A549 (cell line): ENCODE measurements around the gene STX16. TPM values are rescaled to one million over a fixed set of nuclear protein-coding genes. Genes with fewer than 3 reads are reported as not detected.

Source experiments
- ATAC-seq, 2 experiments: fragments of 200-7000 bp in 1 of 2; fragments of >200 bp in 1 of 2; cut with Nextera tagmentation in 1 of 2; cut with Tn5 transposase in 1 of 2; 3 replicates each; pipeline versions ENCODE4 v1.8.0 to v1.9.1; 2018 to 2020; ENCODE audit warnings: mild to moderate bottlenecking in 1 of 2, moderate library complexity in 1 of 2
- CTCF ChIA-PET: fragments of 300-600 bp; sonication (Branson Sonifier 250); formaldehyde crosslinking; extraction: SDS; loops from one replicate; lab custom pipeline; 2021; ENCODE audit warnings: antibody characterized with exemption, inconsistent platforms; lab: Yijun Ruan, JAX
- POLR2A ChIA-PET: fragments of 350-600 bp; formaldehyde crosslinking; extraction: SDS; loops from one replicate; lab custom pipeline; 2021; ENCODE audit warnings: antibody characterized with exemption, inconsistent platforms; lab: Yijun Ruan, JAX
- DNase-seq, 2 experiments: peaks; one replicate each; pipeline versions ENCODE4 v3.0.0 to v3.0.0-alpha.2; 2011 to 2016; ENCODE audit warnings: low read depth in 1 of 2, low spot score in 1 of 2
- FAIRE-seq: peaks from 2 replicates; lab custom pipeline; 2011; peaks lifted over from hg19 to GRCh38; lab: Jason Lieb, UNC
- H3K27ac ChIP-seq, 2 experiments: fragments of >200 bp; sonication (Bioruptor Twin); formaldehyde crosslinking; 3 replicates each; pipeline ENCODE4 v1.5.1; 2016 to 2017
- H3K4me1 ChIP-seq: fragments of >200 bp; sonication (Bioruptor Twin); formaldehyde crosslinking; 3 replicates; pipeline ENCODE4 v1.6.1; 2016
- H3K4me2 ChIP-seq: fragments of >200 bp; sonication (Bioruptor Twin); formaldehyde crosslinking; 3 replicates; pipeline ENCODE4 v1.6.1; 2016
- H3K4me3 ChIP-seq: fragments of >200 bp; sonication (Bioruptor Twin); formaldehyde crosslinking; 3 replicates; pipeline ENCODE4 v1.5.1; 2016
- H3K9me3 ChIP-seq: fragments of >200 bp; sonication (Bioruptor Twin); formaldehyde crosslinking; 3 replicates; pipeline ENCODE4 v1.6.1; 2016
- BCL3 ChIP-seq: fragments of >200 bp; sonication (Bioruptor Twin); formaldehyde crosslinking; IDR thresholded peaks from 3 replicates; pipeline ENCODE4 v1.6.1; 2016
- CBX8 ChIP-seq: fragments of 200-600 bp; sonication (generic); IDR thresholded peaks from 2 replicates; pipeline ENCODE4 v1.6.1; 2016
- CTCF ChIP-seq: fragments of >200 bp; sonication (Bioruptor Twin); formaldehyde crosslinking; IDR thresholded peaks from 3 replicates; pipeline ENCODE4 v1.5.1; 2016
- E2F6 ChIP-seq: IDR thresholded peaks from 2 replicates; pipeline ENCODE4 v1.6.1; 2012; ENCODE audit warnings: low read depth, borderline replicate concordance
- ESRRA ChIP-seq: fragments of 150-350 bp; IDR thresholded peaks from 2 replicates; pipeline ENCODE4 v1.6.1; 2014; ENCODE audit warnings: mild to moderate bottlenecking, low read length, borderline replicate concordance
- FOXS1 ChIP-seq: fragments of 250-450 bp; sonication (Bioruptor Pico); IDR thresholded peaks from 2 replicates; pipeline ENCODE4 v1.5.0; 2020; ENCODE audit warnings: mild to moderate bottlenecking, moderate library complexity
- HEYL ChIP-seq: fragments of 250-450 bp; sonication (Bioruptor Pico); IDR thresholded peaks from 2 replicates; pipeline ENCODE4 v1.8.0; 2021; ENCODE audit warnings: mild to moderate bottlenecking, moderate library complexity
- HOXB13 ChIP-seq: fragments of 250-450 bp; sonication (Bioruptor Pico); IDR thresholded peaks from 2 replicates; pipeline ENCODE4 v1.5.0; 2020; ENCODE audit warnings: low read depth, mild to moderate bottlenecking, moderate library complexity
- HOXB5 ChIP-seq: fragments of 250-450 bp; sonication (Bioruptor Pico); IDR thresholded peaks from 2 replicates; pipeline ENCODE4 v1.5.0; 2020; ENCODE audit warnings: mild to moderate bottlenecking, moderate library complexity
- KDM1A ChIP-seq: fragments of 200-600 bp; sonication (generic); IDR thresholded peaks from 2 replicates; pipeline ENCODE4 v1.6.1; 2016; ENCODE audit warnings: low read depth, mild to moderate bottlenecking
- KDM5A ChIP-seq: fragments of 200-600 bp; sonication (generic); IDR thresholded peaks from 2 replicates; pipeline ENCODE4 v1.6.1; 2016; ENCODE audit warnings: antibody characterized with exemption, mild to moderate bottlenecking
- POLR2AphosphoS2 ChIP-seq: conservative IDR thresholded peaks from 2 replicates; pipeline ENCODE4 v1.6.1; 2012; ENCODE audit warnings: low read length, improper control_type of control experiment, inconsistent platforms
- RARB ChIP-seq: fragments of 250-450 bp; sonication (Bioruptor Pico); IDR thresholded peaks from 2 replicates; pipeline ENCODE4 v1.8.0; 2021; ENCODE audit warnings: mild to moderate bottlenecking, moderate library complexity
- REST ChIP-seq: fragments of 200-600 bp; sonication (generic); IDR thresholded peaks from 2 replicates; pipeline ENCODE4 v1.6.1; 2016; ENCODE audit warnings: antibody characterized with exemption, mild to moderate bottlenecking, moderate library complexity
- RFX5 ChIP-seq: fragments of 450-650 bp; IDR thresholded peaks from 2 replicates; pipeline ENCODE4 v1.7.1; 2014; ENCODE audit warnings: antibody characterized with exemption, mild to moderate bottlenecking, moderate library complexity
- TP53 ChIP-seq: fragments of 250-450 bp; sonication (Bioruptor Pico); IDR thresholded peaks from 2 replicates; pipeline ENCODE4 v1.5.0; 2021; ENCODE audit warnings: mild to moderate bottlenecking, moderate library complexity
- WGBS: methylation state at CpG from one replicate; pipeline ENCODE4 v1.1.6; 2017; ENCODE audit errors: missing lambda C conversion rate; 5-methylcytosine and 5-hydroxymethylcytosine counted together
- polyA plus RNA-seq, 4 experiments: library from polyadenylated mRNA; depleted of rRNA in 3 of 4; stranded (reverse); fragments of >200 nt; fragmentation: RNase III in 1 of 4; extraction: RNeasy Plus Mini Kit Qiagen cat#74134 plus additional on column Dnase treatment in 1 of 4; gene quantifications; 2 replicates in 3 of 4; 3 replicates in 1 of 4; pipeline ENCODE4 v1.2.3, GENCODE V29; 2011 to 2017

STX16 gene
- polyA plus RNA-seq, 2 of the 4 experiments (the other 2 are of a cell fraction) = 68.5 to 71.6 TPM

DNA sequence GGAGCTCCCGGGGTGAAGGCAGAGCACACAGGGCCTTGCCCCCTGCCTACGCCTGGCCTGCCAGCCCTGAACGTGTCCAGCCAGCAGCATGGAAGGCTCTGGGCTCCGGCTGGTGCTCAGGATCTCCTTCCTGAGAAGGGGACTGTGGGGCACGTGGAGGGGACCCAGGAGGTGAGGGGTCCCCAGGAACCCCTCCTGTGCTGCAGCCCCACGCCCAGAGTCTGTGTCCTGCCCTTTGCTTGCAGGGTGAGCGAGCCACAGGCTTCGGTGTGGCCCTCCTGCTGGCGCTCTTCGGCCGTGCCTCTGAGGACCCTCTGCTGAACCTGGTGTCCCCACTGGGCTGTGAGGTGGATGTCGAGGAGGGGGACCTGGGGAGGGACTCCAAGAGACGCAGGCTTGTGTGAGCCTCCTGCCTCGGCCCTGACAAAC, 63.9 kb downstream of the STX16 start:
- no peaks in the 10 kb centered on the region for H3K9me3 ChIP-seq
- no peaks in the 10 kb centered on the region for H3K4me1 ChIP-seq
- no peak overlapping the region for H3K27ac ChIP-seq
- H3K4me3 ChIP-seq = no peak overlapping the region
- no peak for DNase-seq
- ChIA-PET CTCF (no interaction called here), POLR2A (no interaction called here)
- TF ChIP-seq ESRRA = no peak
- TF ChIP-seq FOXS1 = no peak
- WGBS = 93% methylated on average over 8 of the region's 14 CpGs
- ATAC-seq = no peak
- H3K4me2 ChIP-seq = no peak overlapping the region
- no peak for FAIRE-seq

DNA sequence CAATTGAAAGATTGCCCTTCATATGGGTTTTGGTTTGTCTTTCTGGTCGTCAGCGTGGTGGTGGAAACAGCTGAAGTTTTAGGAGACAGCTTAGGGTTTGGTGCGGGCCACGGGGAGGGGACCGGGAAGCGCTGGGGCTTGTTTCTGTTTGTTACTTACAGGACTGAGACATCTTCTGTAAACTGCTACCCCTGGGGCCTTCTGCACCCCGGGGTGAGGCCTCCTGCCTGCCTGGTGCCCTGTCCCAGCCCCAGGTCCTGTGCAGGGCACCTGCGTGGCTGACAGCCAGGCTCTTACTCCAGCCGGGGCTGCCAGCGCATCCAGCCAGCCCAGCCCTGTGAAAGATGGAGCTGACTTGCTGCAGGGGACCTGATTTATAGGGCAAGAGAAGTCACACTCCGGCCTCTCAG, 64.3 kb downstream of the STX16 start:
- Histone ChIP-seq H3K4me2 (no peak overlapping the region), H3K9me3 (no peaks in the 10 kb centered on the region), H3K27ac (no peak overlapping the region), H3K4me3 (no peak overlapping the region), H3K4me1 (no peaks in the 10 kb centered on the region)
- ChIA-PET POLR2A (no interaction called here), CTCF (no interaction called here)
- WGBS = 84% methylated on average over 10 of the region's 11 CpGs
- TF ChIP-seq HOXB13 (CRISPR knock-in tag) (no peak), BCL3 (no peak)
- FAIRE-seq = no peak
- ATAC-seq = no peak
- DNase-seq = no peak

DNA sequence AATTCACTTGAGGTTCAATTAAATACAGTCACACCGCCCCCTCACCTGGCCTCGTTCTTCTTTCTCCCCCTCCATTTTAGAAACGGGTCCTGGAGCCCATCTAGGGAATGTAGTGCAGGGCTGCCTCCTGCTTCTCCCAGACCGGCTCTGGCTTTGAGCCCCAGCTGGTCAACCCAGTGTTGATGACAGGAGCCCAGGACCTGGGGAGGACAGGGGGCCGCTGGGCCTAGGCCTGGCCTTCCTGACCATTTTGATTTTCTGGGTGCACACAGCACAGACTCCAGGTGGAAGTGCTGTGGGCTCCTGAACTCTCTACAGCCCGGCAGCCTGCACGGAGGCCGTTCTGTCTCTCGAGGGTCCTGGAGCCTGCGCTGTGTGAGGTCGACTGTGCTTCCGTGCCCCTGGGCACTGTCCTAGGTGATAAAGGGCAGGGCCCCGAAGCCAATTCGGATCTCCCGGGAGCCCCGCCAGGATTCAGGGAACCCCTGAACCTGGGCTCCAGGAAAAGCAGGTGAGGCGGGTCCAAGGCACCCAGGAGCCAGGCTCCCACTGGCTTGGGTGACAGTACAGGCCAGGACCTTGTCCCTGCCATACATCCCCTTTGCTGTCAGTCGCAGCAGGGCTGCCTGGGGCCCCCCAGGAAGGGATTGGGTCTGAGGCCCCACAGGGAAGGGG, 64.9 kb downstream of the STX16 start:
- 92% methylated on average over 16 of the region's 18 CpGs for WGBS
- no peaks in the 10 kb centered on the region for H3K4me1 ChIP-seq
- TF ChIP-seq KDM1A = no peak
- no peak for TF ChIP-seq POLR2AphosphoS2
- TF ChIP-seq RFX5 = no peak
- TF ChIP-seq KDM5A = no peak
- no peak for TF ChIP-seq RARB (CRISPR knock-in tag)
- TF ChIP-seq REST = no peak
- TF ChIP-seq E2F6 = no peak
- TF ChIP-seq CTCF = no peak
- no peak for TF ChIP-seq HEYL (CRISPR knock-in tag)
- no peak for TF ChIP-seq TP53 (CRISPR knock-in tag)
- TF ChIP-seq HOXB5 (CRISPR knock-in tag) = no peak
- TF ChIP-seq CBX8 = no peak
- no peak for TF ChIP-seq HOXB13 (CRISPR knock-in tag)
- no peaks in the 10 kb centered on the region for H3K9me3 ChIP-seq
- ATAC-seq (no peak), FAIRE-seq (no peak), DNase-seq (no peak)
- ChIA-PET POLR2A (no interaction called here), CTCF (no interaction called here)
- H3K4me3 ChIP-seq = no peak overlapping the region
- no peak overlapping the region for H3K27ac ChIP-seq
- no peak overlapping the region for H3K4me2 ChIP-seq
